ENCODE data around the gene STX16. TPM values are rescaled to one million over a fixed set of nuclear protein-coding genes. Genes with fewer than 3 reads are reported as not detected.

STX16 gene
- total RNA-seq, 1 experiment from 2014 or later: 89.1 TPM

DNA sequence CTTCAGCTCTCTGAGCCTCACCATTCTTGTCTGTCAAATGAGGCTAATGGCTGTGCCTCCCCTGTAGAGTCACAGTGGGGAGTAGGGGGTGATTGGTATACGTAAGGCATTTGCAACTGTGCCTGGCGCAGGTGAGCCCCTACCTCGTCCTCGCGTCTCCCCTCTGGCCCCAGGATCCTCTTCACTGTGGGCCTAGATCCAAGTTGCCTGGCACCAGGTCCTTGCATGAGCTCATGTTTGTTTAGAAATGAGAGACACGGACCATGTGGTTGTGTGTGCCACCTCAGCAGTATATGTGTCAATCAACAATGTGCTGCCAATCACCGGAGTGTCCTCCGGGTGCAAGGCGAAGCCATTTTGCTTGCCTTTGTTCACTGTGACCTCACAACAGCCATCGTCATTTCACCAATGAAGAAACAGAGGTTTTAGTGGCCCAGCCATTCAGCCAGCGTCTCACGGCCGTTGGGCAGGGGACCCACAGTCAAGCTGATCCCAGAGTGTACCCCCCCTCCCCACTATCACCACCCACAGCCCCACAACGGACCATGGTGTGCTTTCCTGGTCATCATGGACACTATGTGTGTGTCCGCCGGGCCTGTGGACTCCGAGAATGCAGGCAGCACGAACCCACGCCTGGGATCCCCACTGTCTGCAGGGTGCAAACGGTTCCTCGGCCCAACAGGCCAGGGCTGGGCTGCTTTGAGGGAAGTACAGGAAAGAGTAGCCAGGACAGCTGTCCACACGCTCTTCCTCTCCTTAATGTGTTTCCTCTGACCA is 35.9 kb upstream of the STX16 start:
- DNase-seq (ENCODE audit: low spot score) (no peak), ATAC-seq (no peak)
- no peak for TF ChIP-seq ETV6 (CRISPR knock-in tag; IDR thresholded peaks at IDR 0.05)
- TF ChIP-seq E2F4 (CRISPR knock-in tag; IDR thresholded peaks at IDR 0.05; ENCODE audit: borderline replicate concordance, low read depth): no peak
- no peak for TF ChIP-seq ZNF671 (CRISPR knock-in tag; IDR thresholded peaks at IDR 0.05)
- TF ChIP-seq HMGA2 (CRISPR knock-in tag; IDR thresholded peaks at IDR 0.05): no peak
- no peak for TF ChIP-seq TP53 (CRISPR knock-in tag; IDR thresholded peaks at IDR 0.05)
- TF ChIP-seq NR3C1 (CRISPR knock-in tag; conservative IDR thresholded peaks at IDR 0.05; ENCODE audit: low read depth): no peak
- peaks cover 23% of the 10 kb centered on the region for H3K4me1 Mint-ChIP-seq
- H3K9me3 Mint-ChIP-seq: peaks cover 21% of the 10 kb centered on the region
- CTCF ChIA-PET: no interaction called here
- H3K36me3 Mint-ChIP-seq: peaks cover 18% of the 10 kb centered on the region
- POLR2A ChIA-PET: interaction anchor here (0.6 kb wide), 1 partner anchor 49 kb away, joined by 3 read pairs; no protein-coding TSS in a partner anchor
- peaks cover 33% of the 10 kb centered on the region for H3K27me3 Mint-ChIP-seq (ENCODE audit: low read depth)
- no peak overlapping the region for H3K4me3 Mint-ChIP-seq
- H3K27ac Mint-ChIP-seq: no peak overlapping the region

DNA sequence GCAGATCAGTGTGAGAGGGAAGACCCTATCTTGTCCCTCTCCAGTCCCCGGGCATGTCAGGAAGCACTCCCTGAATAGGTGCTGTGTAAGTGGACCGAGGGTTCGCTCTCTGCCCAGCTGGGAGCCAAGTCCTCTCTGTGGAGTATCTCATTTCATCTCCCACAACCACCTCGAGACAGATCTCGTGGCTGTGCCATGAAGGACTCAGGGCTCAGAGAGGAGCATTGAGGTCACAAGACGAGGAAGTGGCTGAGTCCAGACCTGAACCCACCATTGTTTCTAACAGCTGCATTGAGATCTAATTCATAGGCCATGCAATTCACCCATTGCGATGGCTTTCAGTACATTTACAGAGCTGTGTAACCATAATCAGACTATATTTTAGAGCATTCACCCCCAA is 34.7 kb upstream of the STX16 start:
- TF ChIP-seq NFYB (CRISPR knock-in tag; conservative IDR thresholded peaks at IDR 0.05; ENCODE audit: low read depth): no peak
- TF ChIP-seq PRDM15 (CRISPR knock-in tag; IDR thresholded peaks at IDR 0.05): no peak
- TF ChIP-seq NR3C1 (CRISPR knock-in tag; conservative IDR thresholded peaks at IDR 0.05; ENCODE audit: low read depth): no peak
- TF ChIP-seq GABPB1 (CRISPR knock-in tag; IDR thresholded peaks at IDR 0.05): no peak
- no peak for TF ChIP-seq ELF4 (CRISPR knock-in tag; IDR thresholded peaks at IDR 0.05; ENCODE audit: low read depth)
- TF ChIP-seq MXD4 (CRISPR knock-in tag; IDR thresholded peaks at IDR 0.05; ENCODE audit: borderline replicate concordance): no peak
- no peak for TF ChIP-seq FOXK1 (CRISPR knock-in tag; IDR thresholded peaks at IDR 0.05)
- Mint-ChIP-seq H3K27me3 (ENCODE audit: low read depth) (peaks cover 41% of the 10 kb centered on the region), H3K36me3 (peaks cover 18% of the 10 kb centered on the region), H3K9me3 (peaks cover 27% of the 10 kb centered on the region), H3K27ac (no peak overlapping the region), H3K4me3 (no peak overlapping the region), H3K4me1 (peaks cover 23% of the 10 kb centered on the region)
- CTCF ChIA-PET: interaction anchor here (1.1 kb wide), 1 partner anchor 33 kb away, joined by 3 read pairs; no protein-coding TSS in a partner anchor
- POLR2A ChIA-PET: no interaction called here
- no peak for ATAC-seq
- DNase-seq (ENCODE audit: low spot score): no peak

- CTCF ChIA-PET: interaction anchor here (1.1 to 3.7 kb wide), 2 partner anchors 32 to 136 kb away, joined by 3 to 19 read pairs; no protein-coding TSS in a partner anchor
- H3K4me3 Mint-ChIP-seq: no peak overlapping the region
- TF ChIP-seq JUN (CRISPR knock-in tag; IDR thresholded peaks at IDR 0.05) (no peak), GTF2I (CRISPR knock-in tag; conservative IDR thresholded peaks at IDR 0.05) (no peak), ZNF121 (CRISPR knock-in tag; IDR thresholded peaks at IDR 0.05) (no peak), USF1 (CRISPR knock-in tag; IDR thresholded peaks at IDR 0.05) (no peak), E2F4 (CRISPR knock-in tag; IDR thresholded peaks at IDR 0.05; ENCODE audit: borderline replicate concordance, low read depth) (no peak), ATF1 (CRISPR knock-in tag; IDR thresholded peaks at IDR 0.05) (no peak)
- TF ChIP-seq, protein P1, sequence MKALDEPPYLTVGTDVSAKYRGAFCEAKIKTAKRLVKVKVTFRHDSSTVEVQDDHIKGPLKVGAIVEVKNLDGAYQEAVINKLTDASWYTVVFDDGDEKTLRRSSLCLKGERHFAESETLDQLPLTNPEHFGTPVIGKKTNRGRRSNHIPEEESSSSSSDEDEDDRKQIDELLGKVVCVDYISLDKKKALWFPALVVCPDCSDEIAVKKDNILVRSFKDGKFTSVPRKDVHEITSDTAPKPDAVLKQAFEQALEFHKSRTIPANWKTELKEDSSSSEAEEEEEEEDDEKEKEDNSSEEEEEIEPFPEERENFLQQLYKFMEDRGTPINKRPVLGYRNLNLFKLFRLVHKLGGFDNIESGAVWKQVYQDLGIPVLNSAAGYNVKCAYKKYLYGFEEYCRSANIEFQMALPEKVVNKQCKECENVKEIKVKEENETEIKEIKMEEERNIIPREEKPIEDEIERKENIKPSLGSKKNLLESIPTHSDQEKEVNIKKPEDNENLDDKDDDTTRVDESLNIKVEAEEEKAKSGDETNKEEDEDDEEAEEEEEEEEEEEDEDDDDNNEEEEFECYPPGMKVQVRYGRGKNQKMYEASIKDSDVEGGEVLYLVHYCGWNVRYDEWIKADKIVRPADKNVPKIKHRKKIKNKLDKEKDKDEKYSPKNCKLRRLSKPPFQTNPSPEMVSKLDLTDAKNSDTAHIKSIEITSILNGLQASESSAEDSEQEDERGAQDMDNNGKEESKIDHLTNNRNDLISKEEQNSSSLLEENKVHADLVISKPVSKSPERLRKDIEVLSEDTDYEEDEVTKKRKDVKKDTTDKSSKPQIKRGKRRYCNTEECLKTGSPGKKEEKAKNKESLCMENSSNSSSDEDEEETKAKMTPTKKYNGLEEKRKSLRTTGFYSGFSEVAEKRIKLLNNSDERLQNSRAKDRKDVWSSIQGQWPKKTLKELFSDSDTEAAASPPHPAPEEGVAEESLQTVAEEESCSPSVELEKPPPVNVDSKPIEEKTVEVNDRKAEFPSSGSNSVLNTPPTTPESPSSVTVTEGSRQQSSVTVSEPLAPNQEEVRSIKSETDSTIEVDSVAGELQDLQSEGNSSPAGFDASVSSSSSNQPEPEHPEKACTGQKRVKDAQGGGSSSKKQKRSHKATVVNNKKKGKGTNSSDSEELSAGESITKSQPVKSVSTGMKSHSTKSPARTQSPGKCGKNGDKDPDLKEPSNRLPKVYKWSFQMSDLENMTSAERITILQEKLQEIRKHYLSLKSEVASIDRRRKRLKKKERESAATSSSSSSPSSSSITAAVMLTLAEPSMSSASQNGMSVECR (CRISPR knock-in tag; IDR thresholded peaks at IDR 0.05; ENCODE audit: borderline replicate concordance): no peak
- TF ChIP-seq, protein P2, sequence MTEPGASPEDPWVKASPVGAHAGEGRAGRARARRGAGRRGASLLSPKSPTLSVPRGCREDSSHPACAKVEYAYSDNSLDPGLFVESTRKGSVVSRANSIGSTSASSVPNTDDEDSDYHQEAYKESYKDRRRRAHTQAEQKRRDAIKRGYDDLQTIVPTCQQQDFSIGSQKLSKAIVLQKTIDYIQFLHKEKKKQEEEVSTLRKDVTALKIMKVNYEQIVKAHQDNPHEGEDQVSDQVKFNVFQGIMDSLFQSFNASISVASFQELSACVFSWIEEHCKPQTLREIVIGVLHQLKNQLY (CRISPR knock-in tag; IDR thresholded peaks at IDR 0.05): no peak
- POLR2A ChIA-PET: no interaction called here
- peaks cover 27% of the 10 kb centered on the region for H3K9me3 Mint-ChIP-seq
- no peak overlapping the region for H3K27ac Mint-ChIP-seq
- DNase-seq (ENCODE audit: low spot score): no peak
- H3K4me1 Mint-ChIP-seq: peaks cover 22% of the 10 kb centered on the region
- peaks cover 18% of the 10 kb centered on the region for H3K36me3 Mint-ChIP-seq
- ATAC-seq: no peak
- peaks cover 45% of the 10 kb centered on the region for H3K27me3 Mint-ChIP-seq (ENCODE audit: low read depth)
Observed at GRCh38 chr20:58617158-58617557, 33.9 kb upstream of the STX16 start.

Measured in WTC11 (cell line).